Testis (tissue), 2 donors: Measurements from ENCODE around the gene PGRMC1.
"Not testable (repeated sequence)": the region's sequence is repeated elsewhere in the genome, so short reads cannot be mapped to it uniquely, and the experiment has no call there.

Experiments
- POLR2A ChIP-seq: fragments of 450-650 bp; IDR thresholded peaks from one replicate; pipeline ENCODE4 v1.6.1; 2017; ENCODE audit warnings: antibody characterized with exemption, mild to moderate bottlenecking, moderate library complexity
- TF ChIP-seq, protein P1 (sequence below), 3 experiments: fragments of 450-650 bp in 2 of 3; fragments of 200-600 bp in 1 of 3; sonication (generic) in 1 of 3; IDR thresholded peaks; one replicate each; pipeline ENCODE4 v1.5.1; 2016 to 2019; ENCODE audit warnings: antibody characterized with exemption in 3 of 3, mild to moderate bottlenecking in 2 of 3, moderate library complexity in 1 of 3

- TF ChIP-seq, protein P1, sequence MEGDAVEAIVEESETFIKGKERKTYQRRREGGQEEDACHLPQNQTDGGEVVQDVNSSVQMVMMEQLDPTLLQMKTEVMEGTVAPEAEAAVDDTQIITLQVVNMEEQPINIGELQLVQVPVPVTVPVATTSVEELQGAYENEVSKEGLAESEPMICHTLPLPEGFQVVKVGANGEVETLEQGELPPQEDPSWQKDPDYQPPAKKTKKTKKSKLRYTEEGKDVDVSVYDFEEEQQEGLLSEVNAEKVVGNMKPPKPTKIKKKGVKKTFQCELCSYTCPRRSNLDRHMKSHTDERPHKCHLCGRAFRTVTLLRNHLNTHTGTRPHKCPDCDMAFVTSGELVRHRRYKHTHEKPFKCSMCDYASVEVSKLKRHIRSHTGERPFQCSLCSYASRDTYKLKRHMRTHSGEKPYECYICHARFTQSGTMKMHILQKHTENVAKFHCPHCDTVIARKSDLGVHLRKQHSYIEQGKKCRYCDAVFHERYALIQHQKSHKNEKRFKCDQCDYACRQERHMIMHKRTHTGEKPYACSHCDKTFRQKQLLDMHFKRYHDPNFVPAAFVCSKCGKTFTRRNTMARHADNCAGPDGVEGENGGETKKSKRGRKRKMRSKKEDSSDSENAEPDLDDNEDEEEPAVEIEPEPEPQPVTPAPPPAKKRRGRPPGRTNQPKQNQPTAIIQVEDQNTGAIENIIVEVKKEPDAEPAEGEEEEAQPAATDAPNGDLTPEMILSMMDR (IDR thresholded peaks at IDR 0.05) = not testable (repeated sequence)
- TF ChIP-seq POLR2A = not testable (repeated sequence)
Observed at GRCh38 chrX:119207483-119207882, 28.6 kb upstream of the PGRMC1 start.
